Spinal cord (tissue), 10 donors: Measurements from ENCODE around the gene COL24A1. TPM values are rescaled to one million over a fixed set of nuclear protein-coding genes. Genes with fewer than 3 reads are reported as not detected.
A peak's percentile ranks its signal among the peaks of the same experiment; 100 is the strongest.
"Not testable (repeated sequence)": the region's sequence is repeated elsewhere in the genome, so short reads cannot be mapped to it uniquely, and the experiment has no call there.

Experiments
- DNase-seq, 6 donors: peaks; one replicate each; pipeline versions ENCODE4 v3.0.0 to v3.0.0-alpha.2; 2013 to 2015; ENCODE audit warnings: low spot score in 6 of 6, low read depth in 4 of 6
- H3K27ac ChIP-seq: one replicate; pipeline ENCODE4 v1.5.1; 2013; ENCODE audit warnings: low read depth, low read length, control low read depth
- H3K27me3 ChIP-seq: one replicate; pipeline ENCODE4 v1.6.1; 2013; ENCODE audit warnings: low read length; ENCODE audit not compliant: control insufficient read depth, insufficient read depth
- H3K36me3 ChIP-seq: one replicate; pipeline ENCODE4 v1.6.1; 2013; ENCODE audit warnings: low read length; ENCODE audit not compliant: control insufficient read depth, insufficient read depth
- H3K4me1 ChIP-seq: one replicate; pipeline ENCODE4 v1.6.1; 2013; ENCODE audit warnings: low read length; ENCODE audit not compliant: control insufficient read depth, insufficient read depth
- H3K4me3 ChIP-seq: one replicate; pipeline ENCODE4 v1.5.1; 2013; ENCODE audit warnings: low read depth, low read length, control low read depth
- H3K9me3 ChIP-seq: one replicate; pipeline ENCODE4 v1.6.1; 2013; ENCODE audit warnings: low read length; ENCODE audit not compliant: control insufficient read depth, insufficient read depth
- WGBS: methylation state at CpG from one replicate; pipeline ENCODE4 v1.1.5; 2013; ENCODE audit warnings: missing lambda C conversion rate; ENCODE audit not compliant: insufficient coverage; 5-methylcytosine and 5-hydroxymethylcytosine counted together
- polyA plus RNA-seq, 2 donors: library from polyadenylated mRNA; unstranded; fragments of 120-200 nt; gene quantifications; one replicate each; pipeline ENCODE4 v1.2.1, GENCODE V29; 2013; ENCODE audit not compliant: insufficient read length in 2 of 2
- total RNA-seq, 2 donors: library from RNA; depleted of rRNA in 1 of 2; stranded (reverse); fragments of 120-200 nt in 1 of 2; fragments of >200 nt in 1 of 2; gene quantifications; one replicate each; pipeline versions ENCODE4 v1.2.3 to v1.2.4, GENCODE V29; 2013 to 2014
- donor health status: healthy.

Gene COL24A1
- total and polyA plus RNA-seq, 4 donors = 1.2 to 1.8 (median 1.5) TPM

GRCh38 chr1:85975912-85976371 is 180.6 kb downstream of the COL24A1 start:
- no peaks in the 10 kb centered on the region for H3K9me3 ChIP-seq
- no peaks in the 10 kb centered on the region for H3K36me3 ChIP-seq
- H3K4me3 ChIP-seq = no peak overlapping the region
- DNase-seq = peak in 1 of 6 donors; percentile 17
- H3K27me3 ChIP-seq = no peaks in the 10 kb centered on the region
- H3K27ac ChIP-seq = no peak overlapping the region
- no peaks in the 10 kb centered on the region for H3K4me1 ChIP-seq
- WGBS = 88% methylated on average over 3 of the region's 5 CpGs

- Histone ChIP-seq H3K27me3 (no peaks in the 10 kb centered on the region), H3K36me3 (no peaks in the 10 kb centered on the region), H3K4me1 (no peaks in the 10 kb centered on the region), H3K9me3 (no peaks in the 10 kb centered on the region), H3K4me3 (no peak overlapping the region), H3K27ac (no peak overlapping the region)
- DNase-seq = no peak
- WGBS = no CpG with 5 or more reads among the region's 2 CpGs
These were observed 194.1 kb downstream of the COL24A1 start for GRCh38 chr1:85962457-85962856.

GRCh38 chr1:85957760-85958159 is 198.8 kb downstream of the COL24A1 start:
- 100% methylated on average over 1 of the region's 2 CpGs for WGBS
- H3K36me3 ChIP-seq = no peaks in the 10 kb centered on the region
- H3K9me3 ChIP-seq = no peaks in the 10 kb centered on the region
- no peaks in the 10 kb centered on the region for H3K27me3 ChIP-seq
- H3K27ac ChIP-seq = no peak overlapping the region
- no peak overlapping the region for H3K4me3 ChIP-seq
- no peaks in the 10 kb centered on the region for H3K4me1 ChIP-seq
- DNase-seq = no peak

- not testable (repeated sequence) for H3K4me1 ChIP-seq, H3K27me3 ChIP-seq, H3K27ac ChIP-seq, H3K4me3 ChIP-seq, H3K9me3 ChIP-seq, H3K36me3 ChIP-seq
- DNase-seq = peak in 1 of 6 donors; percentile 5
- 73% methylated on average over 5 of the region's 7 CpGs for WGBS
These were observed 201.4 kb downstream of the COL24A1 start for GRCh38 chr1:85955218-85955617.

GRCh38 chr1:85952460-85952859 is 204.1 kb downstream of the COL24A1 start:
- WGBS = no CpG with 5 or more reads among the region's 3 CpGs
- Histone ChIP-seq H3K27me3 (no peaks in the 10 kb centered on the region), H3K4me3 (no peak overlapping the region), H3K36me3 (no peaks in the 10 kb centered on the region), H3K4me1 (no peaks in the 10 kb centered on the region), H3K9me3 (no peaks in the 10 kb centered on the region), H3K27ac (no peak overlapping the region)
- DNase-seq = peak in 2 of 6 donors; percentile 15 to 59

GRCh38 chr1:85947186-85947585 is 209.4 kb downstream of the COL24A1 start:
- no CpG with 5 or more reads among the region's 2 CpGs for WGBS
- H3K36me3 ChIP-seq = no peaks in the 10 kb centered on the region
- H3K9me3 ChIP-seq = no peaks in the 10 kb centered on the region
- DNase-seq = no peak
- H3K27me3 ChIP-seq = no peaks in the 10 kb centered on the region
- no peak overlapping the region for H3K4me3 ChIP-seq
- H3K27ac ChIP-seq = no peak overlapping the region
- no peaks in the 10 kb centered on the region for H3K4me1 ChIP-seq

GRCh38 chr1:85943945-85944344 is 212.6 kb downstream of the COL24A1 start:
- no peak for DNase-seq
- H3K4me3 ChIP-seq = no peak overlapping the region
- no peaks in the 10 kb centered on the region for H3K4me1 ChIP-seq
- no peak overlapping the region for H3K27ac ChIP-seq
- WGBS = no CpG with 5 or more reads among the region's 1 CpG
- H3K27me3 ChIP-seq = no peaks in the 10 kb centered on the region
- H3K36me3 ChIP-seq = no peaks in the 10 kb centered on the region
- no peaks in the 10 kb centered on the region for H3K9me3 ChIP-seq

- H3K9me3 ChIP-seq = no peaks in the 10 kb centered on the region
- no peak overlapping the region for H3K27ac ChIP-seq
- WGBS = 100% methylated on average over 1 of the region's 4 CpGs
- no peaks in the 10 kb centered on the region for H3K27me3 ChIP-seq
- H3K36me3 ChIP-seq = no peaks in the 10 kb centered on the region
- H3K4me3 ChIP-seq = no peak overlapping the region
- no peaks in the 10 kb centered on the region for H3K4me1 ChIP-seq
- DNase-seq = no peak
These were observed 213.0 kb downstream of the COL24A1 start for GRCh38 chr1:85943526-85943925.

- no peak overlapping the region for H3K4me3 ChIP-seq
- no CpG with 5 or more reads among the region's 2 CpGs for WGBS
These were observed 215.8 kb downstream of the COL24A1 start for GRCh38 chr1:85940656-85941306.

GRCh38 chr1:85938829-85939228 is 217.7 kb downstream of the COL24A1 start:
- Histone ChIP-seq H3K4me3 (no peak overlapping the region), H3K36me3 (no peaks in the 10 kb centered on the region), H3K4me1 (no peaks in the 10 kb centered on the region), H3K27ac (no peak overlapping the region), H3K9me3 (no peaks in the 10 kb centered on the region), H3K27me3 (no peaks in the 10 kb centered on the region)
- DNase-seq = no peak
- 70% methylated on average over 1 of the region's 4 CpGs for WGBS

More at GRCh38 chr1:85940656-85941306, 215.8 kb downstream of the COL24A1 start:
- H3K27ac ChIP-seq = no peak overlapping the region
- no peaks in the 10 kb centered on the region for H3K9me3 ChIP-seq
- no peak for DNase-seq
- H3K4me1 ChIP-seq = no peaks in the 10 kb centered on the region
- no peaks in the 10 kb centered on the region for H3K27me3 ChIP-seq
- H3K36me3 ChIP-seq = no peaks in the 10 kb centered on the region
